ENCODE data around the gene TLL1. TPM values are rescaled to one million over a fixed set of nuclear protein-coding genes. Genes with fewer than 3 reads are reported as not detected.

Gene TLL1
- polyA plus RNA-seq, 1 of the 3 experiments (the other 2 are of a cell fraction): 0.07 TPM

- no peak overlapping the region for H3K4me2 ChIP-seq
- no peak overlapping the region for H3K4me3 ChIP-seq (ENCODE audit: low read depth in 2 of 2, low read length in 1 of 2)
- H3K27me3 ChIP-seq (ENCODE audit: insufficient read depth): no peaks in the 10 kb centered on the region
- no peak for DNase-seq
- no peak overlapping the region for H3K27ac ChIP-seq (ENCODE audit: low read depth in 2 of 2, low read length in 1 of 2)
- no peaks in the 10 kb centered on the region for H4K20me1 ChIP-seq (ENCODE audit: insufficient read depth)
- ChIA-PET CTCF (no interaction called here), POLR2A (no interaction called here)
- no peaks in the 10 kb centered on the region for H3K9me3 ChIP-seq
- H3F3A ChIP-seq (replicated peaks; ENCODE audit: insufficient read depth): no peaks in the 10 kb centered on the region
- H3K4me1 ChIP-seq (ENCODE audit: control insufficient read depth in 1 of 2, insufficient read depth in 2 of 2, low read depth in 1 of 2, low read length in 1 of 2): no peaks in the 10 kb centered on the region
- no peaks in the 10 kb centered on the region for H3K36me3 ChIP-seq (replicated peaks in 1 of 2; ENCODE audit: control insufficient read depth in 1 of 2, insufficient read depth in 2 of 2, low read length in 1 of 2)
- H2AFZ ChIP-seq (ENCODE audit: low read depth): no peak overlapping the region
- TF ChIP-seq SMC3 (IDR thresholded peaks at IDR 0.05; ENCODE audit: low read depth, low read length) (no peak), TCF12 (IDR thresholded peaks at IDR 0.05) (no peak), POLR2AphosphoS5 (IDR thresholded peaks at IDR 0.05; ENCODE audit: low read depth, low read length) (no peak), MAX (IDR thresholded peaks at IDR 0.05; ENCODE audit: low read depth) (no peak), MEF2A (IDR thresholded peaks at IDR 0.05; ENCODE audit: borderline replicate concordance, low read depth) (no peak), RFX5 (IDR thresholded peaks at IDR 0.05; ENCODE audit: low read length) (no peak), FOSL2 (IDR thresholded peaks at IDR 0.05; ENCODE audit: borderline replicate concordance, low read depth) (no peak), FOXM1 (IDR thresholded peaks at IDR 0.05; ENCODE audit: low read depth) (no peak), CHD2 (IDR thresholded peaks at IDR 0.05; ENCODE audit: low read length, partially characterized antibody) (no peak), SIN3A (IDR thresholded peaks at IDR 0.05; ENCODE audit: borderline replicate concordance, low read depth, low read length) (no peak), RCOR1 (IDR thresholded peaks at IDR 0.05; ENCODE audit: low read length) (no peak), GABPA (IDR thresholded peaks at IDR 0.05; ENCODE audit: low read depth) (no peak), NRF1 (IDR thresholded peaks at IDR 0.05; ENCODE audit: low read depth, low read length) (no peak), CTCF (IDR thresholded peaks at IDR 0.05) (no peak), RAD21 (IDR thresholded peaks at IDR 0.05; ENCODE audit: low read length) (no peak), TEAD4 (IDR thresholded peaks at IDR 0.05; ENCODE audit: borderline replicate concordance, insufficient read depth) (no peak), GATA2 (CRISPR knock-in tag; IDR thresholded peaks at IDR 0.05) (no peak)
- no peaks in the 10 kb centered on the region for H3K79me2 ChIP-seq (ENCODE audit: insufficient read depth)
- 6% methylated on average over 3 of the region's 3 CpGs for WGBS (ENCODE audit: low lambda C conversion rate)
- no peaks in the 10 kb centered on the region for H3K9me2 ChIP-seq
- no peak overlapping the region for H3K9ac ChIP-seq
Observed at GRCh38 chr4:165927366-165927765, 54.3 kb downstream of the TLL1 start.

- ChIA-PET POLR2A (no interaction called here), CTCF (no interaction called here)
- Histone ChIP-seq H3F3A (replicated peaks; ENCODE audit: insufficient read depth) (no peaks in the 10 kb centered on the region), H3K79me2 (ENCODE audit: insufficient read depth) (no peaks in the 10 kb centered on the region), H3K9me3 (no peaks in the 10 kb centered on the region), H3K9me2 (no peaks in the 10 kb centered on the region), H4K20me1 (ENCODE audit: insufficient read depth) (no peaks in the 10 kb centered on the region), H3K36me3 (replicated peaks in 1 of 2; ENCODE audit: control insufficient read depth in 1 of 2, insufficient read depth in 2 of 2, low read length in 1 of 2) (no peaks in the 10 kb centered on the region), H3K27ac (ENCODE audit: low read depth in 2 of 2, low read length in 1 of 2) (no peak overlapping the region), H3K27me3 (ENCODE audit: insufficient read depth) (no peaks in the 10 kb centered on the region), H3K4me3 (ENCODE audit: low read depth in 2 of 2, low read length in 1 of 2) (no peak overlapping the region), H3K9ac (no peak overlapping the region), H3K4me2 (no peak overlapping the region), H3K4me1 (ENCODE audit: control insufficient read depth in 1 of 2, insufficient read depth in 2 of 2, low read depth in 1 of 2, low read length in 1 of 2) (no peaks in the 10 kb centered on the region), H2AFZ (ENCODE audit: low read depth) (no peak overlapping the region)
- no peak for DNase-seq
- 26% methylated on average over 3 of the region's 3 CpGs for WGBS (ENCODE audit: low lambda C conversion rate)
- TF ChIP-seq EP300 (IDR thresholded peaks at IDR 0.05; ENCODE audit: borderline replicate concordance in 1 of 2, low read depth in 1 of 2, low read length in 1 of 2) (no peak), IRF3 (IDR thresholded peaks at IDR 0.05; ENCODE audit: low read depth, low read length) (no peak), TCF12 (IDR thresholded peaks at IDR 0.05) (no peak), MAX (IDR thresholded peaks at IDR 0.05; ENCODE audit: low read depth) (no peak), TEAD4 (IDR thresholded peaks at IDR 0.05; ENCODE audit: borderline replicate concordance, insufficient read depth) (no peak), RXRA (IDR thresholded peaks at IDR 0.05; ENCODE audit: borderline replicate concordance, low read depth) (no peak), FOXJ3 (CRISPR knock-in tag; IDR thresholded peaks at IDR 0.05) (no peak), GABPA (IDR thresholded peaks at IDR 0.05; ENCODE audit: low read depth) (no peak), CHD2 (IDR thresholded peaks at IDR 0.05; ENCODE audit: low read length, partially characterized antibody) (no peak), REST (IDR thresholded peaks at IDR 0.05; ENCODE audit: low read depth, low read length) (no peak)
Observed at GRCh38 chr4:165927815-165928214, 54.8 kb downstream of the TLL1 start.

Measured in SK-N-SH (cell line).